GM03348 (cell line): ENCODE results near the gene OPRM1.
"Not testable (repeated sequence)": the region's sequence is repeated elsewhere in the genome, so short reads cannot be mapped to it uniquely, and the experiment has no call there.

Experiments
- DNase-seq: peaks from one replicate; pipeline ENCODE4 v3.0.0; 2012; ENCODE audit warnings: low spot score

The OPRM1 gene

DNA sequence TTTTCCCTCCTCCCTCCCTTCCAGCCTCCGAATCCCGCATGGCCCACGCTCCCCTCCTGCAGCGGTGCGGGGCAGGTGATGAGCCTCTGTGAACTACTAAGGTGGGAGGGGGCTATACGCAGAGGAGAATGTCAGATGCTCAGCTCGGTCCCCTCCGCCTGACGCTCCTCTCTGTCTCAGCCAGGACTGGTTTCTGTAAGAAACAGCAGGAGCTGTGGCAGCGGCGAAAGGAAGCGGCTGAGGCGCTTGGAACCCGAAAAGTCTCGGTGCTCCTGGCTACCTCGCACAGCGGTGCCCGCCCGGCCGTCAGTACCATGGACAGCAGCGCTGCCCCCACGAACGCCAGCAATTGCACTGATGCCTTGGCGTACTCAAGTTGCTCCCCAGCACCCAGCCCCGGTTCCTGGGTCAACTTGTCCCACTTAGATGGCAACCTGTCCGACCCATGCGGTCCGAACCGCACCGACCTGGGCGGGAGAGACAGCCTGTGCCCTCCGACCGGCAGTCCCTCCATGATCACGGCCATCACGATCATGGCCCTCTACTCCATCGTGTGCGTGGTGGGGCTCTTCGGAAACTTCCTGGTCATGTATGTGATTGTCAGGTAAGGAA is at the start of gene OPRM1:
OPRM1 (plus strand) TSS at position 10 of the 612 bp plus-strand sequence; CDS start at position 315, 305 bp downstream.
- peak; percentile 38 for DNase-seq

DNA sequence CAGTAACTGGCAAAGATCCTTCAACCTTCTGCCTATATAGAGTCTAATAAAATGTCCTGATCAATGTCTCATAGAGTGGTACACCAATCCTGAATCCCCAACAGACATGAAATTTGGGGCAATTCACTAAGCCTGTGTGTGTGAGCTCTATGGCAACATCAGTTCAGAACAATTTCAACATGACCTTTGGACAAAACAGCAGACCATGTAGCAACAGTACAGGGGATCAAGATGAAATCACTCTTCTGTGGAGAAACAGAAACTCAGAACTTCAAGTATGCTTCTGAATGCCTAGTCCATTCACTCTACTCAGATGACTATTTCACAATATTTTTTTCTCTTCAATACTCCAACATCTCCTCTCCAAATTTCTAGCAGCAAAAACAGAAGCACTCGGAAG is 49.1 kb upstream of the OPRM1 start:
- no peak for DNase-seq

DNA sequence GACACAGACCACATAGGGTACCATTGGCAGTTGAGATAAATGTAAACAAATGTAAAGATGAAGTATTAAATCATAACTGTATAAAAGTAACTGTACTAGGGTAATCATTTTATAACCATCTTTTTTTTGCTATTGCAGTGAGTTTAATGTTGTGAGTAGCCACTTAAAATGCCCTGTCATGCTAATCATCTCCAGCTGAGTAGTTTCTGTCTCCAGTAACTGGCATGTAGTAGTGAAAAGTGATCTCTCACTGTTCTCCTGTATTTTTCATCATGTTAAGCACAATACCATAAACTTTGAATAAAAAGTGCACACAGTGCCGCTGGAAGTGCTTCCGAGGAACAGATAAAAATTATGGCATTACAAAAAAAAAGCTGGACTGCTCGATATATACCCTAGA is 45.0 kb upstream of the OPRM1 start:
- no peak for DNase-seq

DNA sequence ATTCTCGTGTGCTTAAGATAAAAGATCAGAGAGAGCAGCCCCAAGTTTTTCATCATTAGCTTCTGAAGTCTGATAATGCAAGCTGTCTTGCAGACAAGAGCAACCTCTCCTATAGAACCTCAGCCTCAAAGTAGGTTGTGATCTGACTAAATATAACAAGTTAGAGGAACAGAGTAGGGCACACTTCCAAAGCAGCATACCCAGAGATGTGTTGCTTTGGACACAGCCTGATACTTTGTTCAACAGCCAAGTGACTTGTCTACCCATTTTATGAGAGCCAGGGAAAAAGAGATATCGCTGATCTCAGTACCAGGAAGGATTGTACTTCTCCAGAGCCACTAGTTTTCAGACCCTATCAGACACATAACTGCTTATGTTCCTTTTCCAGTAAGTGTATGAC is 44.2 kb upstream of the OPRM1 start:
- no peak for DNase-seq

DNA sequence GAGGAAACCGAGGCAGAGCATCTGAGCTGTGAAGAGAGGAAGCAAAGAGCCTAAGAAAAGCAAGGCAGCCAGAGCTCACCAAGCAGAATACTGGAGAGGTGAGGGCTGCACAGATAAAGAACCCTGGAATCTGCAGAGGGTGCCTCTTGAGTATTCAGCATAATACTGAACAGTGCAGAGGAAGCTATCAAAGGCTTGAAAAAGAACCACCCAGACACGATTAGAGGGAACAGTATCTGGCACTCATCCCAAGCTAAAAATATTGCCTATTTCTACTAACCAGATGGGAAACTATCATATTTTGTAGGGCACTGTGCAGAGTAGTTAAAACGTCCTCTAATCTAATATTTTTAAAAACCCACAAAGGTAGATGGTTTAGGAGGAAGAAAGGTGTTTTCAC is 41.8 kb upstream of the OPRM1 start:
- no peak for DNase-seq

DNA sequence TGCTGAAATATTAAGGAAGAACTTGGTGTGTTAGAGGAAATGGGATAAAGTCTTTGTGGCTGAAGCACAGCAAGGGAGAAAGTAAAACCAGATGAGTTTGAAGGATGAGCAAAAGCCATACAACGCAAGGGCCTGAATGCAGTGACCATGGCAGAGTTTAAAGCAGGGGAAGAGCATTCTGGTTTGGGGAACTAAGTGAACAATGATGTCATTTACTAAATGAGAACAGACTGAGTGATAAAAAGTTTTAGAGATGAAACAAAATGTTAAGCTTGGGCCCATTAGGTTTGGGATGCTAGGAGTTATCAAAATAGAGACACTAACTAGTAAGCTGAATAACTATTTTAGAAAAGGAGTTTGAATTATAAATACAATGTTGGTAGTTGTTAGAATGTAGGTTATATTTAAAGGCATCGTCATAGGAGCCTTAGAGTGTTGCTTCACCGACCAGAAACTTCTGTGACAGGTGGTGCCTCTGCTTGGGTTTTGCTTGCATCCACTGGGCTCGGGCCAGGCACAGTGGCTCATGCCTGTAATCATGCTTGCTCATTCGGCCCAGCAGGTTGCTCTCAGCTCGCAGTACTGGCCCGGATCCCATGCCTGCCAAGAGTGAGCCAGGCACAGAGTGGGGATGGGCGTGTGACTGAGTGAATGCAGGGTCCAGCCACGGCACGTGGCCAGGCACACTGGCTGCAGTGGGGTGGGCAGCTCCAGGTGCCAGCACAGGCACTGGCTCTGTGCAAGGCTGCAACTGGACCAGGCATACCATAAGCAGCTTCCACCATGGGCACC is 37.4 kb upstream of the OPRM1 start:
- no peak for DNase-seq

DNA sequence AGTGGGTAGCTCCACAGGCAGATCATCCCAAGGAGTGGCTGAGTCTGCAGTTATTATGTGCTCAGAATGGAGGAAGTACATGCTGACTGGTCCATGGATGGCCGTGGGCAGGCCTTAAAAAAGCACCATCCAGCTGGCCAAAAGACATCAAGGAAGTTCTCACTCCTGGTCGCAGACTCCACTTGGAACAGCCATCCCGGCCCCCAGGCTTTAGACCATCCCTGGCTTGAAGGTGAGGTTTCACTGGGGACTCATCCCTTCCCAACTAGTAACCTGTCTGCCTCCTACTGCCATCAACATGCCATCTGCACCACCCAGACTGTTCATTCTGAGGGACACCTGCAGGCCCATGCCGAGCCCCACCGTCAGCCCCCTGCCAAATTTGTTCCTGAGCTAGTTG is 36.1 kb upstream of the OPRM1 start:
- no peak for DNase-seq

DNA sequence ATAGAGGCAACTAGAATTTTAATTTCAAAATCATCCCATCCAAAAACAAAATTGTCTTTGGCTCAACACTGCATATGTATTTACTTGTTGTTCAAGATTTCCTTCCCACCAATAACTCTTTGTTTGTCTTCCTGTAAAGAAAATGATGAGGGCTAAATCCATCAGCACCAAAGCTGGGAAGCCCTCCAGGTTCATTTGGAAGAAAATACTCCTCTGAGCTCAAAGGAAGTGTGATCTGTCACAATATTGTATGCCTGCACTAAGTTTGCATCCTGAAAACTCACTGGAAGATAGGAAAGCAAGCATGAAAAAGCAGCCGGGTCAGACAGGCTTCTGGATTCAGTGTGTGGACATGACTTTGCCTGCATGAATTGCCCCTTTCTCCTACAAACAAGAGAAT is 28.7 kb upstream of the OPRM1 start:
- no peak for DNase-seq

DNA sequence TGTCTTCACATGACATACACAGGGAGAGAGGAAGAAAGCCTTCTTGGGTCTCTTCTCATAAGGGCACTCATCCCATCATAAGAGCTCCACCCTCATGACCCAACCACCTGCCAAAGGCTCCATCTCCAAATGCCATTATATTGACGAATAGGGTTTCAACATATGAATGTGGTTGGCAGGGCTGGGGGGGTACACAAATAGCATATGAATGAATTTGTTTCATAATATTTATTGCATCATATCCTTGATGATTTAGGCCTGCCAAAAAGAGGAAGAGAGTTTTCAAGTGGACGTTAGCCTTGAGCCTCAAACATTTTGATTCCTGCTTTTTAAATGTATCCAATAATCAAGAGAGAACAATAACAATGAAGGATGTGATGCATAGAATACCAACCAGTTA is 26.2 kb upstream of the OPRM1 start:
- DNase-seq, result no peak

DNA sequence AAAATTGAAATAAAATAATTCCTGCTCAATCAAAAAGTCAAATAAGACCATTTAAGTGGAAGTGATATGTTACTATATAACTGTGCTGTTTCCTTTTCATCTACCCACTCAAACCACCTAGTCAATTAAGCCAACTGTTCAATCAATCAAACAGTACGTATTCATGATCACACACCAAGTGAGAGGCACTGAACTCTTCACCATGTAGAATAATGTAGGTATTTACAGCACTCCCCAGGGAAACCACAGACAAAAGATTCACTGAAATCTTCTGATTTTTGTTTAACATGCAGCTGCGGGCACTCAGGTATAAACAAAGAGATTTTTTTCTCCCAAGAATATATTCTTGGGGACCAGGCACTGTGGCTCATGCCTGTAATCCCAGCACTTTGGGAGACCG is 21.3 kb upstream of the OPRM1 start:
- no peak for DNase-seq

DNA sequence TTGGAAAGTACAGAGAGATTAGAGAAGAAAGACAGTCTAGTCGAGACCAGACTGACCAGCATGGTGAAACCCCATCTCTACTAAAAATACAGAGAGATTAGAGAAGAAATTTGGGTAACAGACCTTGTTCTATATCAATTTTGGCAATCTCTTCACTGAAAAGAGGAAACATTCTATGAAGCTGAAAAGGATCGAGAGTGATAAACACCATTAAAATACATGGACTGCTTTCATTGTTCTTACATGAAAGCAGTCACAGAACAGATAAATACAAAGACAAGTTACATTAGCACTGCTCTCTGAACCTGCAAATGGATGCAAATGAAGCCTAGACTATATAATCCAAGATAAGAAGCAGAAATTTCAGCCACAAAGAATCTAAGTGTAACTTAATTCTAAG is 8.4 kb upstream of the OPRM1 start:
- DNase-seq, result no peak

DNA sequence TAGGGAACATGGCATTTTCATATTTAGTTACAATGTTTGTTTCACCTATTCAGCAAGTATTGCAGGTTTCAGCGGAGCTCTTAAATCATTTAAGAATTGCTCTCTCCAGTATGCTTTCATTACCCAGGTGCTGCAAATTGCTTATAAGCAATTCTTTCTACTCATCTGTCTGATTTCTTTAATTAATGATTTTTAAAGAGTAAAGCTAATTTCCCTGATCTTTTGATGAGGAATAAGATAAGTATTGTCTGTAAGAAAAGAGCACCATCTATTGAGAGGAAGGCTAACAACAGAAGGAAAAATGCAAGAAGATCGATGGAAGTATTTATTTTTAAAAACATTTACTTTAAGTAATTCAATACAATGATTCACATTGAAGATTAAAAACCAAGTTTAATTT is 2.0 kb downstream of the OPRM1 start:
- no peak for DNase-seq

DNA sequence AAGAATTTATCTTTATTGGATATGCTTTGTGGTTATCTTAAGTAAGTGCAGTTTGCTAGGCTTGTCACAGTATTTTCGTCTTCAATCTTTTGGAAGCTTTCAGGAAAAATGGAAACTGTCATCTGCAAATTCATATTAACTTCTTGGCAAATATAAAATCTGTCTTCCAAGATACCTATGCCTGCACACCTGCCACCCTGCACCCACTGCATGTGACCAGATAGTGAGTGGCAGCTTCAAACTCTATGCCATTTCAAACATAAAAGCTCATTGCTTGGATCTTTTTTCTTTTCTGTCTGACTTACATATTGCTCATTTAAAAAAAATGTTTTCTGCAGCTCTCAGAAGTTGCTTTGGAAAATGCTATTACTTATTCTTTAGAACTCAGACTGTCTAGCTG is 14.1 kb downstream of the OPRM1 start:
- DNase-seq, result no peak

DNA sequence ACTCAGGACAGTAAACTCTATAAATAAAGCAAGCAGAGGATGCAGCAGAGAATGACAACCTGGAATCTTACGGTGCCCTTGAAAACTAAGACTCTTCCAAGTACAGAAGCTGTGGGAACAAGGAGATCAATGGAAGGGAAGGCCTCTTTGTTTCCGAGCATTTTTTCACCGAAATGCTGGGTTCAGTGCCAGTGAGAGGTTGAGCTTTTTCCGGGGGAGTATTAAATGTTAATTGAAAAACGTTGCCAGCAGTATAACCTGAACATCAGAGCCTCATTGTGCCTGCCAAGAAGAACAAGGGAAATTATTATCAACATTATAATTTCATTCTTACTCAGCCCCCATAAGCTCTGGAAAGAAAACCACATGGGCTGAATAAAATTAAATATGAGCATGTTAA is 17.5 kb downstream of the OPRM1 start:
- no peak for DNase-seq

DNA sequence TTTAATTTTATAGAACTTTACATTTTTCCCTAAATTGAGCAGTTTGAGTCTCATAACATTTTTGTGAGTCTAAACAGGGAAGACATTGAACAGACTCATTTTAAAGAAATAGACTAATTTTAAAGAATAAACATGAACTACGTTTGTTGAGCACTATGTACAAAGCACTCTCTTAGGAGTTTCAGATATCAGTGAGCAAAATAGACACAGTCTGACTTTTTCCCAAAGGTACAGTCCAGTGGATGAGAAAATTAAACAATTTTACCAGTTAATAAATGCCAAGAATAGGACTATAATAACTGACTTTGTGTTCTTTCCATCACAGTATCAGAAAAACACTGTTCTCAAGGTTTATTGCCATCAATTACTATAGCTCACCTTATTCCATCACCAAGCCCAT is 18.1 kb downstream of the OPRM1 start:
- no peak for DNase-seq

DNA sequence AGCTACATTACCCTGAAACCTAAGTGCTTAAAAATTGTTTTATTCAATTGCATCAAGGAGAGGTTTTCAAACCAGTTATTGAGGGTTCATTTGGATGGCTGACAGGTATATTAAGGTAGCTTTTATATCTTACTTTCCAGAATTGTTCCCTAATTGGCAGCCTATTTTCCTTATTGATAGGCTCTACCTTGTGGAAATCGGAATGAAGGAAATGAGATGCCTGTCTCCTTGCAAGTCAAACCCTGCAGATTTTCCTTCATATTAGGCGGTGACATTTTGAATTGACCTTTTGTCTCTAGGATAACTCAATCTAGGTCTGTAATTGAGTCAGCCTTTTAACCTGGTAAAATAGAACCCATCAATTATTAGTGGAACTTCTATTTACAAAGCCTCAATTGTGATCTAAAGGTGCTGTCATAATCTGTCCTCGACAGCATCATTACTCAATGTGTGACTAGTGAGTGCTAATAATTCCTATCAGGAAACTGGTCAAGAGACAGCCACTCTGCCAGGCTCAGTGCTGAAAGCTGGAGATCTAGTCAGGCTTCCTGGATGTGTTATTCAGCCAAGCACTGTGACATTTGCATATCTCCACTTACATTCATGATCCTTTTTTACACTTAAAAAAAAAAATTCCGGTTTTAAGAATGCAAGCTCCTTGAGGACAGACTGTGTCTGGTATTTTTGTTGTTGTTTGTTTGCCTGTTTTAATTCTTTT is 20.1 kb downstream of the OPRM1 start:
- DNase-seq, result no peak

DNA sequence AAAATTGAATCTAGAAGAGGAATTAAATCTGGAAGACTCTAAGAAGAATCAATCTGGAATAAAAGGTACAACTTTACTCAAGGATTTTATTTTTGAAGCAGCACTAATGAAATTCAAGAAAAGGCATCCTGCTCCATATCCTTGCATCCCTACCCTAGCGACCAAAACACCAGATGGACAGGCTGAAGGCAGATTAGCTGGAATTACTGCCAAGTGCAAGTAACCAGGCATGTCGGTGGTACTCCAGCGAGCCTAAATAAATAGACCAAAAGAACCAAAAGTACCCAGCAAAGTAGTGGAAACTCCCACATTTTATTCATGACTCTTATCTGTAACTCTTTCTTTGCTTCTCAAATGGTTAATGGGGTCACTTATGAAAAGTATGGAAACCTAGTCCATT is 21.0 kb downstream of the OPRM1 start:
- no peak for DNase-seq

DNA sequence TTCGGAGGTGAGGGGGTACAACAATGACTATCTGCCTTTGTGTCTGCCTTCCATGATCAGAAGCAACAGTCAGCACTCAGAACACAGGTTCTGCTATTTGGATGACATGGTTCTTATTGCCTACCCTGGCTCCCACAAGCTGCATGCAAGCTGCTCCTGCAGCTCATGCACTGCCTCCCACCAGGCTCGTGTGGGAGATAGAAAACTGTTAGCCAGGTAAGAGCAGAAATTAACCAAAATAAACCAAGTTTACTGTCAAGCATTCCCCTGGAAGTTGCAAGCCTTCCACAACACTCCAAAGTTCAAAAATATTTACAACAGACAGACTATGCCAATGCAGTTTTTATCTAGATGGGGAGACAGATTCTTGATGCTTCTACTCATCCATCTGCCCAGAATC is 31.0 kb downstream of the OPRM1 start:
- no peak for DNase-seq

DNA sequence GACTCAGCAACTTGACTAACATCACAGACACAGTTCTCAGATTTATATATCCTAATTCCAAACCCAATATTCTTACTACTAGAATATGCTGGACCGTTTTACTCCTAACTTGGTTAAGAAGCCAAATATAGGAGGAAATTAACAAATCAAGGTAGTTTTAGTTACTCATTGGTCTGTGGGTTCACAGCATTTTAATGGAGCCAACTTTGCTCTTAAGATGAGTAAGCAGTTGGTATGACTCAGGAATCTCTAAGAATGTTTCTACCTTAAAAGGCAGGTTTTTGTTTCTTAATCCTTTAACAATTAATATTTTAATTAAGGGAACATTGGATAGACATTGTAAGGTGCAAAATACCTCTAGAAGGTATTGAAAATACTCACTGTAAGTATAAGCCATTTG is 31.6 kb downstream of the OPRM1 start:
- no peak for DNase-seq

DNA sequence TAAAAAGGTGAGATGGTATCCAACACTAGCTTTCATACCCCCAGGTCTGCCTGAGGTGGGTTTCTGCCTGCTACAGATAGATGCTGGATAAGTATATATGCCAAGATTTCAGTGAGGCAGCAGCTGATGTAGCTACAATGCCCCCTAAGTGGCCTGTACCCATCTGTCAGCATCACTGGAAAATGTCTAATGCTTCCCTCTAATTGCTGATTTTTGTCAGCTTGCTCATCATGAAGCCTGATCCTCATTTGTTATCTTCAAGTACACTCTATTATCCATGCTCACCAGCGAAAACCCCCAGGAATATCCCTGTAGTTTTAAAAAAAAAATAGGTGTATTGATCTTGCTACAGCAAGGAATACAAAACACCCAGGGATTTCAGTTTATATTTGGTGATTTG is 32.2 kb downstream of the OPRM1 start:
- DNase-seq, result no peak

DNA sequence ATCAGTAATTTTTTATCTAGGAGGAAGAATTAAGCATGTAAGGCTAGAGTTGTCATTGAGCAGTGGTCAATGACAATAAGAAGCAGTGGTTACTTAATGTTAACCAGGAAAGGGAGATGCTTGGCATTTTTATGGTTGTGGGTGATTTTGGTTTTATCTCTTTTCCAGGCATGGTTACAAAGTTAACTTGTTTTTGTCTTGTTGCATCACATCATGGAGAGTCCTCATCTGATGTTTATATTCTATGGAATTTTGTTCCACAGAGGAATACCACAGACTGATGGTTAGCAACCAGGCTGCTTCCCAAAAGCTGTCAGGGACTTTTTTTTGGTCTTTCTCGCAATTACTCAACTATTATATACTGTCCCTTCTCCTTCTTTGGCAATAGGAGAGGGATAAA is 32.7 kb downstream of the OPRM1 start:
- DNase-seq, result no peak

DNA sequence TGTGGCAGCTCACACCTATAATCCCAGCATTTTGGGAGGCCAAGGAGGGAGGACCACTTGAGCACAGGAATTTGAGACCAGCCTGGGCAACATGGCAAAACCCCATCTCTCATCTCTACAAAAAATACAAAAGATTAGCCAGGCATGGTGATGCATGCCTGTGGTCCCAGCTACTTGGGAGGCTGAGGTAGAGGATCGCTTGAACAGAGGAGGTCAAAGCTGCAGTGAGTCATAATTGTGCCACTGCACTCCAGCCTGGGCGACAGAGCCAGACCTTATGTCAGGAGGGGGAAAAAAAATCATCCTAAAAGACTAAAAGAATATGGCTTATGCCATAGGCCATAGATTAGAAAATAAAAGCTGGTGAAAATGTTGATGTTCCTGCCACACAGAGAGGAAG is 39.6 kb downstream of the OPRM1 start:
- not testable (repeated sequence) for DNase-seq

DNA sequence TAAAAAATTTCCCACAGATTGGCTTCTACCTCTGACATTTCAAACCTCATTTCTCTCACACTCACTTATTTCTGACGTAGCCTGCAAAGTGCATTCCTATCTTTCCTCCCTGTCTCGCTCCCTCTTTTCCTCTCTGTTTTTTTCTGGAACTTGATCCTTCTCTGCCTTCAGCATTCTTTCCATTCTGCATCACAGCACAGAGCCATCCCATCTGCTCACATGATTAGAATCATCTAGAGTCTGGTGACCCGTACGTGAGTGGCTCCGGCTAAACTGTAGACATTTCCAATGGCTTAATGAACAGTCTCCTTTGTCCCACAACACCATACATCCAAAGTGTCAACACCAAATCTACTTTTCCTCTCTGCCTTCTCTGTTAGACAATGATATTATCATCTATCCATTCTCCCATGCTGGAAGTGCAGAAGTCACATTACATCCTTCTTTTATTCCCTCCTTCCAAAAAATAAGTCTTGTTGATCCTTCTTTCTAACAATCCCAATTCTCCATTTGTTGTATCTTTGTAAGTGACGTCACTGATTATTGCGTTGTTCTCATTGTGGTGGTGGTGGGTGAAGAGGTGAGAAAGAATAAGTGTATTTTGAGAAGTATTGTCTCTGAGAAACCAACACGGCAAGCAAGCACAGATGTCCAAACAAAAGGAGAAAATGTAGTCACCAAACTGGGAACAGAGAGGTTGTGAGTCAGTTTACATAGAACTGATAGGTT is 41.6 kb downstream of the OPRM1 start:
- no peak for DNase-seq
